ENCODE measurements around the gene AOC2. TPM values are rescaled to one million over a fixed set of nuclear protein-coding genes. Genes with fewer than 3 reads are reported as not detected.
"Not testable (repeated sequence)": the region's sequence is repeated elsewhere in the genome, so short reads cannot be mapped to it uniquely, and the experiment has no call there.

The AOC2 gene
- polyA plus RNA-seq, 3 donors = 0.92 to 1.5 (median 1.1) TPM

GRCh38 chr17:42873932-42874695 lies 29.7 kb downstream of the AOC2 start:
- DNase-seq (ENCODE audit: extremely low read depth in 1 of 11, low read depth in 9 of 11, low spot score in 4 of 11) = not testable (repeated sequence)

GRCh38 chr17:42877037-42877436 lies 32.7 kb downstream of the AOC2 start:
- no peak for DNase-seq (ENCODE audit: extremely low read depth in 1 of 11, low read depth in 9 of 11, low spot score in 4 of 11)

GRCh38 chr17:42878123-42878880 lies 33.9 kb downstream of the AOC2 start:
- DNase-seq (ENCODE audit: extremely low read depth in 1 of 11, low read depth in 9 of 11, low spot score in 4 of 11) = no peak

GRCh38 chr17:42878924-42879595 lies 34.7 kb downstream of the AOC2 start:
- no peak for DNase-seq (ENCODE audit: extremely low read depth in 1 of 11, low read depth in 9 of 11, low spot score in 4 of 11)

GRCh38 chr17:42879596-42879985 lies 35.2 kb downstream of the AOC2 start:
- DNase-seq (ENCODE audit: extremely low read depth in 1 of 11, low read depth in 9 of 11, low spot score in 4 of 11) = no peak

GRCh38 chr17:42880776-42881310 lies 36.5 kb downstream of the AOC2 start:
- no peak for DNase-seq (ENCODE audit: extremely low read depth in 1 of 11, low read depth in 9 of 11, low spot score in 4 of 11)

- DNase-seq (ENCODE audit: extremely low read depth in 1 of 11, low read depth in 9 of 11, low spot score in 4 of 11) = not testable (repeated sequence)
Observed at GRCh38 chr17:42881706-42882105, 37.3 kb downstream of the AOC2 start.

- no peak for DNase-seq (ENCODE audit: extremely low read depth in 1 of 11, low read depth in 9 of 11, low spot score in 4 of 11)
Observed at GRCh38 chr17:42882166-42882565, 37.8 kb downstream of the AOC2 start.

- DNase-seq (ENCODE audit: extremely low read depth in 1 of 11, low read depth in 9 of 11, low spot score in 4 of 11) = peak in 1 of 11 donors; percentile 46
Observed at GRCh38 chr17:42883802-42884558, 39.6 kb downstream of the AOC2 start.

- DNase-seq (ENCODE audit: extremely low read depth in 1 of 11, low read depth in 9 of 11, low spot score in 4 of 11) = not testable (repeated sequence)
Observed at GRCh38 chr17:42885806-42886205, 41.4 kb downstream of the AOC2 start.

GRCh38 chr17:42886283-42887176 lies 42.1 kb downstream of the AOC2 start:
- no peak for DNase-seq (ENCODE audit: extremely low read depth in 1 of 11, low read depth in 9 of 11, low spot score in 4 of 11)

- DNase-seq (ENCODE audit: extremely low read depth in 1 of 11, low read depth in 9 of 11, low spot score in 4 of 11) = no peak
Observed at GRCh38 chr17:42889809-42890208, 45.4 kb downstream of the AOC2 start.

GRCh38 chr17:42891539-42892152 lies 47.3 kb downstream of the AOC2 start:
- no peak for DNase-seq (ENCODE audit: extremely low read depth in 1 of 11, low read depth in 9 of 11, low spot score in 4 of 11)

- no peak for DNase-seq (ENCODE audit: extremely low read depth in 1 of 11, low read depth in 9 of 11, low spot score in 4 of 11)
Observed at GRCh38 chr17:42893359-42893758, 49.0 kb downstream of the AOC2 start.

- no peak for DNase-seq (ENCODE audit: extremely low read depth in 1 of 11, low read depth in 9 of 11, low spot score in 4 of 11)
Observed at GRCh38 chr17:42894283-42895184, 50.2 kb downstream of the AOC2 start.

GRCh38 chr17:42895185-42895555 lies 50.8 kb downstream of the AOC2 start:
- DNase-seq (ENCODE audit: extremely low read depth in 1 of 11, low read depth in 9 of 11, low spot score in 4 of 11) = no peak
